Astrocyte (in vitro differentiated cells and primary cell): Measurements from ENCODE around the gene ARAP1.

ENCODE experiments used
- EZH2 ChIP-seq: IDR thresholded peaks from 2 replicates; pipeline ENCODE4 v1.6.1; 2012; ENCODE audit warnings: mild to moderate bottlenecking, low read length, inconsistent platforms; ENCODE audit not compliant: insufficient read depth
- TF ChIP-seq, protein P1 (sequence below): IDR thresholded peaks from 2 replicates; pipeline ENCODE4 v1.5.1; 2011; ENCODE audit warnings: low read depth, mild to moderate bottlenecking, inconsistent platforms, low read length, moderate library complexity; ENCODE audit not compliant: insufficient read depth

DNA sequence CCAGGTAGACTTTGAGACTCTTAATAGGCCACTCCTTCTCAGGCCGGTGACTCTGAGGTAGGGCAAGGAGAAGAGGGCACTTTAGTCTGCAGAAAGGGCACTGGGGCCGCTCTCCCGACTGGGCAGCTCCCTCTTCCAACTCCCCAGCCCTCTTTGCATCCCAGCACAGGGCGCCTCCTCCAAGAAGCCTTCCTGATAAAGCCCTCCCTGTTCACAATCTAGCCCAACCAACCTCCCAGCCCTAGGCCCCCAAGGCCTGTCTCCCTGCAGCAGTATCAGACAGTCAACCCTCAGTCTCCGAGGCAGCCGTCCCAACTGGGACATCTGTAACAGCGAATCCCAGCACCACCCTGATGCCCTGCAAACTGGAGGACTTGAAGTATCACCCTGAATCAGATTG is 63.7 kb downstream of the ARAP1 start:
- TF ChIP-seq, protein P1, sequence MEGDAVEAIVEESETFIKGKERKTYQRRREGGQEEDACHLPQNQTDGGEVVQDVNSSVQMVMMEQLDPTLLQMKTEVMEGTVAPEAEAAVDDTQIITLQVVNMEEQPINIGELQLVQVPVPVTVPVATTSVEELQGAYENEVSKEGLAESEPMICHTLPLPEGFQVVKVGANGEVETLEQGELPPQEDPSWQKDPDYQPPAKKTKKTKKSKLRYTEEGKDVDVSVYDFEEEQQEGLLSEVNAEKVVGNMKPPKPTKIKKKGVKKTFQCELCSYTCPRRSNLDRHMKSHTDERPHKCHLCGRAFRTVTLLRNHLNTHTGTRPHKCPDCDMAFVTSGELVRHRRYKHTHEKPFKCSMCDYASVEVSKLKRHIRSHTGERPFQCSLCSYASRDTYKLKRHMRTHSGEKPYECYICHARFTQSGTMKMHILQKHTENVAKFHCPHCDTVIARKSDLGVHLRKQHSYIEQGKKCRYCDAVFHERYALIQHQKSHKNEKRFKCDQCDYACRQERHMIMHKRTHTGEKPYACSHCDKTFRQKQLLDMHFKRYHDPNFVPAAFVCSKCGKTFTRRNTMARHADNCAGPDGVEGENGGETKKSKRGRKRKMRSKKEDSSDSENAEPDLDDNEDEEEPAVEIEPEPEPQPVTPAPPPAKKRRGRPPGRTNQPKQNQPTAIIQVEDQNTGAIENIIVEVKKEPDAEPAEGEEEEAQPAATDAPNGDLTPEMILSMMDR, result no peak
- TF ChIP-seq EZH2, result no peak
